NK-92 (cell line): ENCODE results near the gene DUSP10.

ENCODE experiments used
- DNase-seq: peaks from one replicate; lab custom pipeline; 2025; ENCODE audit not compliant: unreplicated experiment; lab: John Stamatoyannopoulos, UW

DUSP10 gene

DNA sequence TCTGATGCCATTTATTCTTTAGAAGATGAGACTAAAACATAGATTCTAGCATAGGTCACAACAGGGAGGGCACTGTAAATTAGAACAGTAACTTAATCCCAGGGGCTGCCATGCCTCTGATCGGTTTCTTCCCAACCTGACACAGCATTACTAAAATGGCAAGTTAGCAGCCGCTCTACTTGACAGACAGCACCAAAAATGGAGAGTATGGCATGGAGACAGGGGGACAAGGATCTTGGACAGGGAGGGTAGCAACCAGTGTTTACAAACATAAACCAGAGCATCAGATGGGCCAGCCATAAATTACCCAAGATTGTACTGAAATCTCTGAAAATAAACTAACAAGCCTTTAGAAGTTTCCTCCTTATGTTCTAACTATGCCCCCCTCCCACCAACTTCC, 5.9 kb downstream of the DUSP10 start:
- DNase-seq: no peak

GRCh38 chr1:221734187-221734586, 7.7 kb downstream of the DUSP10 start:
- DNase-seq: no peak

DNA sequence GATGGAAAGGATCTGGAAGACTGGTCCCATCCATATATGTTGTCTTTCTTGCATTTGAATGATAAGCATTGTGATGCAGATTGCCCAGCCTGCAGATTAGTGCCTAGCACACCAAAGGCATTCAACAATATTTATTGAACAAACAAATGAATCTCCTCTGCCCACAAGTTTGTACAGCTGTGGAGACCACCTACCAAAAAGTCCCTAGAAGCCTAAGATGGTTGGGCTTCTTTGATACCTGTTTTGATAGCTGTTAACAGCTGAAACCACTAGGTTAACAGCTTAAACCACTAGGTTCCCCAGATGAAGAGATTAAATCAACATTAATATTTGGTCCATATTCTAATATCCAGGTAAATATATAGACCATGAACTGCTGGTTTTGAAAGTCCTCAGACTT, 9.8 kb downstream of the DUSP10 start:
- no peak for DNase-seq

DNA sequence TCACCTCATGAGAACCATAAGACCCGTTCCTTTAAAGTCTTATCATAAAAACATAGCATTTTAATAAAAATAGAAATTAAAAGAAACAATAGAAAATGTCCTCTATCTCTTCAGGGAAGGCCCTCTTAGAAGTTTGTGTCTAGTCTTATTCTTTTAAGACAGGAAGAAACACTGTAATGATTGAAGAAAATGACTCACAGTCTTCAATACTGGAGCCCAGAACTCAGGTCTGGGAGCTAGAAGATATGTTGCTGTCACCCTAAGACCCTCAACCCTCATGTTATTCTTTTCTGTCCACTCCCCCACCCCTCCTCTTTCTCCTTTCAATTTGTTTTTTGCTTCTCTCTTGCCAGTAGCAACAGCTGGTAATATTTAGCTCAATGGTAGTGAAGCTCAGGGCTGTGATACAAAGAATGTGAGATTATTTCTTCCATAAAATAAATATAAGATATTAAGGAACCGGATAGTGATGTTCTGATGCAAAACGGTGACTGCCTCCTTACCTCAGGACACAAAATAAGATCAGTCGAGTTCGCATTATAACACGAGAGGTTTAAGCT, 12.0 kb downstream of the DUSP10 start:
- no peak for DNase-seq

- no peak for DNase-seq
Measured at GRCh38 chr1:221728037-221728505, 13.8 kb downstream of the DUSP10 start.

GRCh38 chr1:221727146-221728036, 14.5 kb downstream of the DUSP10 start:
- DNase-seq: no peak

DNA sequence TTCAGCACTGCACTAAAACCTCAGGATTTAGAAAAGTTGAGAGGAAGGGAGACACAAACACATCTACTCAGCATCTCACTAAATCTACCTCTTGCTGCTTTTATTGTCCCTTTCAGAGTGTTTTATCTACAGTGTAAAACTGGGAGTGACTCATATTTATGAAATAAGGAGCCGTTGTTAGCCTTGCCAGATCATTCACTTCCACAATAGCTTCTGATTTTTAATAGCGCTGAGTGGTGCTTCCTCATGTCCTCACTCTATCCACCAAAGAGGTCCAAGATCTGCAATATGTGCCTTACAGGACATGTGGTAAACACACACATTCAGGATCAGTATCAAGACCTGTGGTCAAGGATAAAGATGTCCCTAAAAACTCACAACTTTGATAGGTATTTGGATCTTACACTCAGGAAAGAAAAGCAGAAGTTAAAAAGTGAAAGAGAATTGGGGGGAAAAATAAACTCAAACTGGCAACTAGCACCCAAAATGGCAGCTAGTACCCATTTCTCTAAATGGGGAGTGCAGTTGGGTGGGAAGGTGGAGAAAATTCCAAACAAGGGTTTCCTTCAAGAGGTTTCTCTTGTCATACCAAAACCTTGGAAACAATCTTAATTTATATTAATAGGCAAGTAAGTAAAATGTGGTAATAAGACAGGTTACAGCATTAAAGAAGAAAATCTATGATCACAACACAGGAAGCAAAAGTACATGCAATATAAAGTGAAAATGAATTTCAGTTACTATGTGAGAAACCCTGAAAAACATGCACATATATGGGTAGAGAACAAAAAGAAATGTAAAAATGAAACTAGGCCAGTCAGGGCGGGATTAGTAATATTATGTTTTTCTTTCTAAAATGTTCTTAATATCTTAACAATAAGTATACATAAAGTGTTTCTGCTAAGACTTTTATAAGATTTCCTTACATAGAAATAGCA, 15.9 kb downstream of the DUSP10 start:
- DNase-seq: no peak

DNA sequence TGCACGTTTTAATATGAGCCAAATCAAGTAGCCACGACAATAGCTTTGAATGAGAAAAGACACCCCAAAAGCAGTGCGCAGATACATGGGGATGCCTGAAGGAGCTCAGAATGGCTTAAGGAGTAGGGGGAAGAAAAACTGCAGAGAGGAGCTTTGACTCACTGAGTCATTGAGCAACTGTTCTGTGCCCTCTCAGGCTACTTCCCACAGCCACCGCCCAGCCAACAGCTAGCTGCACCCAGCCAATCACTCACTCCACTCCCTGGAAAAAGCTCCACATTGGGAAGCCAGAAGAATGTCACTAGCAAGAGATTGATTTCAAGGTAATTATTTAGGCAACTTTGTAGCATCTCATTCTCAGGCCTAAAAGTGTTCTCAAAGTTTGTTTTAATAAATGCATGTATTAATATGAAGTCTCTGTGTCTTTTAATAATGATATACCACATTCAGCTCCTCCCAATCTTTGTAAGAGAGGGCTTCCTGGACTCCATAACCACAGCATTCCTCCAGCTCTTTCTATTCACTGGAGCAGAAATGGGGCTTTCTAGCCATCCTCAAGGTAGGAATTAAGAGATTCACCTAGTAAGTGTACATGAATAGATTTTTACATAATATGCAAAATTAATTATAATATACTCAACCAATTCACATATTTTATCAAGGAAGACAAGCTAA, 16.8 kb downstream of the DUSP10 start:
- no peak for DNase-seq

- no peak for DNase-seq
Measured at GRCh38 chr1:221723848-221724236, 18.0 kb downstream of the DUSP10 start.

- no peak for DNase-seq
Measured at GRCh38 chr1:221723018-221723847, 18.7 kb downstream of the DUSP10 start.

DNA sequence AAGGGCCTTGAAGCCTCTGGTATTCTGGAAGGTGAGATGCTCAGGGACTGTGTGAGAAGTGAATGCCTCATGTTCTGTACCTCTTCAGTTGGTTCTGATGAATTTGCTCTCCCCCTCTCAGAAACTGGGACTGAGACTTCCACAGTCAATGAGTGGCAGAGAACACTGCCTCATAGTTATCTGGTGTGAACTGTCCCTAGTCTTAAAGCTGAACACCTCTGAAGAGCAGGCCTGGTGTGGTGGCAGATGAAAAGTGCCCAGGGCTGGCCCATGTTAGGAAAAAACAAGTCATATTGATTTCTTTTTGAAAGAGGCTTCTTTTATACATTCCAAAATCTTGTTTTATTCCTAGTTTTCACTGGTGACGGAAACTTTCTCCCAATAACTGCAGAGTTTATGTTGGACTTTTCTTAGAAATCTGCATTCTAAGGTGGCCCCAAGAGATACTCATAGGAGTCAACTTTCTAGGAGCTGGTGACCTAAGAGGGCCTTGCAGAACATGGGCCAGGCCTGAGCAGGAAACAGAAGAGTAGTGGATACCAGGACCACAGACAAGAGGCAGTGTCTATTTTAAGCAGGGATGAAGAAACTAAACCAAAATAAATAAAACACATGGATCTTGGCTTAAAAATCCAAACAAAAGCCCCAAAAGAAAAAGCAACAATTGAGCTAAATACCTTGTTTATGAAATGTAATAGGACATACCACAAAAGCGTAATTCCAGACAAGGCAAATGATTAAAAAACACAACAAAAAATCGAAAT, 19.5 kb downstream of the DUSP10 start:
- DNase-seq: no peak

- DNase-seq: no peak
Measured at GRCh38 chr1:221720545-221720944, 21.3 kb downstream of the DUSP10 start.

- no peak for DNase-seq
Measured at GRCh38 chr1:221719987-221720386, 21.9 kb downstream of the DUSP10 start.

DNA sequence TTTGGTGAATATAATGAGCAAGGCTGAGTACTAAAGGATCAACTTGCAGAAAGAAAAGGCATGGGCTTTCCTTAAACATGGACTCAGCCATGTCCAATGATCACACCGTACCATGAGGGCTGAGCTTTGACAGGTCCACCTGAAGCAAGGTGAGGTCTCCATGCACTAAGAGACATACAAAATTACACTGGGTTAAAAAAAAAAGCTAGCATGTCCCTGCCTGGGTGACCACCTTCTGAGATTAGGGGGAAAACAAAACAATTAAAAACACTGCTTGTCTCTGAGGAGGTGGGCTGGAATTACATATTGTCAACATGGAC, 22.7 kb downstream of the DUSP10 start:
- DNase-seq: no peak

GRCh38 chr1:221718381-221719277, 23.3 kb downstream of the DUSP10 start:
- no peak for DNase-seq

DNA sequence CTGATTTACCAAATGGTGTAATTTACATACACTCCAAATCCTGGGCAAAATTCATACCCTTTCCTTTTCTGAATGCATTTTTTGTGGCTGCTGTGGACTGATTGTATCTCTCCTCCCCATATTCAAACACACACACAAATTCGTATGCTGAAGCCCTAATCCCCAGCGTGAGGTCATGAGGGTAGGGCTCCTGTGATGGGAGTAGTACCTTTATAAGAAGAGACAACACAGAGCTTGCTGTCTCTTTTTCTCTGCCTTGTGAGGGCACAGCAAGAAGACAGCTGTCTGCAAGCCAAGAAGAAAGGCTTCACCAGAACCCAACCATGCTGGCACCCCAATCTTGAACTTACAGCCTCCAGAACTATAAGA, 24.4 kb downstream of the DUSP10 start:
- no peak for DNase-seq

DNA sequence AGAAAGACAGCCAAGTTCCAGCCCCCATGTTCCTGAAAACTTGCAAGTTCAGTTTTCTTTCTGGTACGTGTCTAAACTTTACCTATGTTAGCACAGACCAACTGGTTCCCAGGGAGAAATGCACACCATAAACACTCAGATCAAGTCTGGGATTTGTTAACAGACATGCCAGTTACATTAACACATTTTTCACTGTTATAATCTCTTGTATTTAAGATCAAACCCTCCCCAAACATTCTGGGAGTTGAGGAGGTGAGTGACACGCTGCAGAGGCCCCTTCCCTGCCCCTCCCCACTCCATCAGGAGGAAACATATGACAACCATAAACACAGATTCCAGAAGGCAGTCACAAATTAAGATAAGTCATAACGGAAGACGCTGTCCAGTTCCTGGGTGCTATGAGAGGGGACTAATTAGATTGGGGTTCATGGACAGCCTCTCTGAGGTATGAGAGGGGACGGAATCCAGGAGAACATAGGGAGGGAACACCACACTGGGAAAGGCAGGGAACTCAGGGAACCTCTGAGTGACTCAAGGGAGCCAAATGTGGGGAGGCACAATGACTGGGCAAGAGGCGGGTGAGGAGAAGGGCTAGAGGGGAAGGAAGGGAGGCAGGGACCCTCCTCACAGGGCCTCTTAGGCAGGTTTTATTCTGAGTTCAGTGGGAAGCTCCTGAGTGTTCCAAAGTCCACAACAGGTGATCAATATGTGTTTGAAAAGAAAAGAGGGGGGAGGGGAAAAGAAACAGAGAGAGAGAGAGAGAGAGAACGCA, 25.0 kb downstream of the DUSP10 start:
- DNase-seq: no peak
